Daoy (cell line): ENCODE measurements around the gene RSPO4. TPM values are rescaled to one million over a fixed set of nuclear protein-coding genes. Genes with fewer than 3 reads are reported as not detected.
"Not testable (repeated sequence)": the region's sequence is repeated elsewhere in the genome, so short reads cannot be mapped to it uniquely, and the experiment has no call there.

Source experiments
- DNase-seq: peaks from one replicate; pipeline ENCODE4 v3.0.0-alpha.2; 2015; ENCODE audit warnings: low read depth
- total RNA-seq: library from RNA; depleted of rRNA; stranded (reverse); fragments of >200 nt; shearing (Covaris generic); gene quantifications from 2 replicates; pipeline ENCODE4 v1.2.3, GENCODE V29; 2014

The RSPO4 gene
- total RNA-seq, 1 experiment from 2014 or later, result not detected

DNA sequence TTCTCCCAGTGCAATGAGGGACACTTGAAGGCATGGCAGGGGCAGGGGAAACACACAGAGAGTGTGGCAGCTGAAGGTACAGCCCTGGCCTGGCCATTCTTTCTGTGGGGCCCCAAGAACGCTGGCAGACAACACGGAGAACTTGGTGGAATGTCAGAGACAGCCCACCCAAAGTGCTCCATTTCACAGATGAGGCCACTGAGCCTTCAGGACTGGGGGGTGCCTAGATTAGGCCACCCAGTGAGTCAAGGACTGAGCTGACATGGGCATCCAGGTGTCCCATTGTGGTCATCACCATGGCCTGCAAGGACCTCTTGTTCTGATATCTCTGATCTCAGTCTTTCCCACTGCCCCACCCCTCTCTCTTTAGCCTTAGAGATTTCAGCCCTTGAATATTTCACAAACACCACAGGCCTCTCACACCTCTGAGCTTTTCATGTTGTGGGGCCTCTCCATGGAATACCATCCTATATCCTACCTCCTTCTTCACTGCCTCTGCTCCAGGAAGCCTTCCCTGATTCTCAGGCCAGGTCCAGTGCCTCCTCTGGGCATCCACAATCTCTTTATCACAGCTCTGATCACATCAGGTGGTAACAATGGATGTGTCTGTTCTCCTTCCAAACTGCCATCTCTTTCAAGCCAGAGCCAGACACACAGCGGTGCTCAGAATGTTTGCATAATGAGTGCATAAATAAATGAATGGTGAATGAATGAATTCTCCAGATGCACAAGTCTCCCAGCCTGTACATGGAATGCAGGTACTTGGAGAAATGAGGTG is 2.0 kb upstream of the RSPO4 start:
- DNase-seq, result no peak

DNA sequence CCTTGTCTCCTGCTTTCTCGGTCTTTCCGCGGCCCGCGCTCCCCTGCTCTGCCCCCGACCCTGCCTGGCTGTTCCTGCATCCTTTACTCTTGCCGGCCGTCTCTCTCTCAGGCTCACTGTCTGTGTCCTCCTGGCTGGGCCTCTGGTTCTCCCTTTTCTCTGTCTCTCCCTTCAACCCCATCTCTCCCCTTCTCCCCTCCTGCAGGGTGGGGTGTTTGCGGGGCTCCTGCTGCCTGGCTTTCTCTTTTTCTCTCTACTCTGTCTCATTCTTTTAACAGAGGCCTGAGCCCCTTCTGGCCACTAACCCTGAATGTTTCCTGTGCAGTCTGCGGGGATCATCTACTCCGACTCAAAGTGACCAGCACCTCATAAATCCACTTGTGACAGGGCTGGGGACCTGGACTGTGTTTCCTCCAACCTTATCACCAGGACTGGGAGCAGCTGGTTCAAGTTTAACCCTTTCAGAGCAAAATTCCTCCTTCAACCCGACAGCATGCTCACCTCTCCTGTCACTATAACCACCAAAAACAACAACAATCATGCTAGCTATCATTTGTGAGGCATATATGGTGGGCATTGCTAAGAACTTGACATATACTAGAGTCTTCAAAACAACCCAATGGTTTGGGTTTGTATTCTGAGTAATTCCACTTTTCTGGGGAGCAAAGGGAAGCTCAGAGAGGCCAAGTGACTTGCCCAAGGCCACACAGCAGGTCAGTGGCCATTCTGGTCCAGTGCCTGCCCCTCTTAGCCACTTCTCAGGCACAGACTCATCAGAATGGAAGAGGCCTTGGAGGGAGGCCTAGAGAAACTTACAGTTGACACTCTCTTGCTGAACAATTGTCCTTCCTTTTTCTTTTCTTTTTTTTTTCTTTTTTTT is 811 bp upstream of the RSPO4 start:
- peak; percentile 23 for DNase-seq

DNA sequence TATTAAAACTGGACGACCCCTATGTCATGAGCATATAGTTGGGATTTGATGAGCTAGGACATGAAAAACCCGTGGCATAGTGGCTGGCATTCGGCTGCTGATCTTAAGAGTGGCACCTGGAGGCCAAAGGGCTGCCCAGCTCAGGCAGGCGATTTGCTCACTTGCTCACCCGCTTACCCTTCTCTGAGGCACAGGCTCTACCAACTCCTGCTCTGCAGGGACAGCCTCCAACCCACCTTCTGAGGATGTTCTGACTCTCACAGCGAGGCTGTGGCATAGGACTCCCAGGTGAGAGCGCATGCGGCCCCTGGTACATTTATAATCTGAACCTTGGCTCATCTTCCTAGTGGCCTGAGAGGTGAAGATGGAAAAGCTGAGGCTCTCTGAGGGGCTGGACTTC is 995 bp downstream of the RSPO4 start:
- no peak for DNase-seq

DNA sequence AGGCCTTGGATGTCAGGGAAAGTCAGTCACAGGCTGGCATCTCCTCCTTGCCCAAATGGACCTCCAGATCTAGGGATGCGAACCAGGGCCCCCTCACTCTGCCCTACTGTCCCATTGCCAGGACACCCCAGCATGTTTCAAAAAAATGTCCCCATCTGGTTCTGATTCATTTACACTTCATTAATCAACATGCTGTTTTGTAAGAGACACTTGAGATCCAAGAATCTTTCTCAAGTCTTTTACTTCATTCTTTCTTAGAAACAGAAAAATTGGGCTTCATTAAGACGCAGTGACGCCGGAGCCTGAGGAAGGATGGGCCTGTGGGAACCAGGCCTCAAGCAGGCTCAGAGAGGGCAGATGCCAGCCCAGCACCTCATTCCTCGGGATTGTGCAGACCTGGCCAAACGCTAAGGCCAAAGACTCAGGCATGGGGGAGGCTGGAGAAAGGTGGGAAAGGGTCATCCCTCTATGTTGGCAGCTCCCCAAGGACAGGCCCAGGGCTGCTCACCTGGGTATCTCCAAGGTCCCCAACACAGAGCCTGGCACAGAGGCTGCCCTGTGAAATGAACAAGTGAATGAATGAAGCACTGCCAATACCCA is 3.8 kb downstream of the RSPO4 start:
- no peak for DNase-seq

DNA sequence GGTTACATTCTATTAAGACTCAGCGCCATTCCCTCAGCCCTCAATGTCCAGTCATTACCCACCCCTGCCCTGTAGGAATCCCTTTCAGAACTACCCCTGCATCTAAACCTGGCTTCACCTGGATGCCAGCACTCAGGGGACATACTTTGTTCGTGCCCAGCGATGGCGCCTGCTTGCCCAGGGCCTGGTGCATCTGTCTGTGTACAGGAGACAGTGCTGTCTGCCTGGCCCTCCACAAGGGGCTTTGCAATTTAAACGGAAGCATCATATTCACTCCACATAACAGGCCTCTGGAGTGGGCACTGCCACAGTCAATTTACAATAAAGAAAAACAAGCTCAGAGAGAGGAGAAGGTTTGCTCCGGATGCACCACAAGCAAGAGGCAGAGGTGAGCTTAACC is 4.6 kb downstream of the RSPO4 start:
- no peak for DNase-seq

DNA sequence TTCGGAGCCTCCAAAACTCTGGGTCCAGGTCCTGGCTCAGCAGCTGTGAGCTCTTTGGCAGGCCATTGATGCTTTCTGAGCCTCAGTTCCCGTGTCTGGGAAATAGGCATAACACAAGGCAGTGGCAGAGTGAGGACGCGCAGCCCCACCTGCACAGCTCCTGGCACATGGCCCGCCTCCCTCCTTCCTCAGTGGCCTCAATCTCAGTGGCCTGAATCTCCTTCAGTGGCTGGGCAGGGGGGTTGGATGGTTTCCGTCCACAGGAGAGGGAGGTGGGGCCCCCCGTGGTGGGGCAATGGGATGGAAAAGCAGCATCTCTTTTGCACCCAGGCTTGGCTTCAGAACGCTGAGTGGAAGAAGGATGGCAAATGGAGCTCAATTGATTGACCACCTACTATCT is 5.1 kb downstream of the RSPO4 start:
- DNase-seq, result no peak

DNA sequence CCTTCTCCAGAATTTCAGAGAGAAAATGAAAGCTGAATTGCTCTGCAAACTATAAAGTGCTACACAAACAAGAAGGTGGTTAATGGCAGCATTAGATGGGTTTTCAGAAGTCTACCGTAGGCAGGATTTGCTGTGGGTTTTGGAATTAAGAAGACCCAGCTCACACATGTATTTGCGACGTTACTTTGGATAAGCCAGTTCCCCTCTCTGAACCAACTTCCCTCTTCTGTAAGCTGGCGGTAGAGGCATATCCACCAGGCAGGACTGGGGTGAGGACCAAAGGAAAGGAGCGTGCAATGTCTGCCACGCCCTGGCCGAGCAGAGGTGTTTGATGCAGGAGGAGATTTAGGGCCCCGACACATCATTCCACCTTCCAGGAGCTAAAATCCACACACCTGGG is 6.9 kb downstream of the RSPO4 start:
- DNase-seq, result no peak

DNA sequence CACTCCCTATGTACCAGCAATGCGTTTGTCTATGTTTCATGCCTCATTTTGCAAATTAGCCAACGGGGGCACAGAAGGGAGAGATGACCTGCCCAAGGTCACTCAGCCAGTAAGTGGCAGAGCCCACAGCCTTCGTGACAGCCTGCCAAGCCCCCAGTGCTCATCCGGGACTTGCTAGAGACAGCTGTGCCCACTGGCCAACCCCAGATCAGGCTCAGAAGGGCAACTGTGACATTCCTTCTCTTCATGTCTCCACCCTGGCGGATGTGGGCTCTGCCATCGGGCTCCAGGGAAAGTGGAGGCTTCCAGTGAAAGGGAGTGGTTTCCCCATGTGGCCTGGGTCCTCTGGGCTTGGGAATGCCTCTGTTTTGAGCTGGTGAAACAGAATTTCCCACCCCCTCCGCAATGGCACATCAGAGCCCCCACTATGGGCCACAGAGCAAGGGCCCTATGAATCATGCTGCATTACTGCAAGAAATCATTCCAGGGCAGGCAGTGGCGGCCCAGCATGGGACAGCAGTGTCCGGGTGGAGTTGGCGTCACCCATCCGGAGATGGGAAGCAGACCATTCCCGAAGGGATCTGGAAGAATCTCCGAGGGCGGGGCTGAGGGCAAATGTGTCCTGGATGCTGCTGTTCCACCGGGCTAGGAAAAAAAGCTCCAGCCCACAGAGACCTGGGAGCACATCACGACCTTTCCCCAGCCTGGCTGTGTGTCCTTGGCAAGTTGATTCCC is 9.1 kb downstream of the RSPO4 start:
- DNase-seq, result peak; percentile 38

DNA sequence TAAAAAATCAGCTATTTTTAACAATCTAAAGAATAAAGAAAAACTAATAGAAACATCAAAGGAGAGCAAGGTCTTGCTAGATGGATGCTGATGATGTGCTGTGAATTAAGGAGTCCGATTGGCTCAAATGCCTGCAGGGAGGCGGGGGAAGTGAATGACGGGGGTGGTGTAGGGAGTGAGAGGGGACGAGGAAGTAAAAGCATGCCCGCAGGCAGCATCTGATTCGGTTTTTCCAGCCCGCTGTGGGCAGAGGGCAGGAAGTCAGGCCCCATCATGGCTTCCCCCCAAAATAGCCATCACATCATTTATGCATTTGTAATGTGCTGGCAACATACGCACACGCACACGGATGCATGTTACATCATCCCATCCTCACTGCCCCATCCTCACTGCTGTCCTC is 10.3 kb downstream of the RSPO4 start:
- DNase-seq, result peak; percentile 51

DNA sequence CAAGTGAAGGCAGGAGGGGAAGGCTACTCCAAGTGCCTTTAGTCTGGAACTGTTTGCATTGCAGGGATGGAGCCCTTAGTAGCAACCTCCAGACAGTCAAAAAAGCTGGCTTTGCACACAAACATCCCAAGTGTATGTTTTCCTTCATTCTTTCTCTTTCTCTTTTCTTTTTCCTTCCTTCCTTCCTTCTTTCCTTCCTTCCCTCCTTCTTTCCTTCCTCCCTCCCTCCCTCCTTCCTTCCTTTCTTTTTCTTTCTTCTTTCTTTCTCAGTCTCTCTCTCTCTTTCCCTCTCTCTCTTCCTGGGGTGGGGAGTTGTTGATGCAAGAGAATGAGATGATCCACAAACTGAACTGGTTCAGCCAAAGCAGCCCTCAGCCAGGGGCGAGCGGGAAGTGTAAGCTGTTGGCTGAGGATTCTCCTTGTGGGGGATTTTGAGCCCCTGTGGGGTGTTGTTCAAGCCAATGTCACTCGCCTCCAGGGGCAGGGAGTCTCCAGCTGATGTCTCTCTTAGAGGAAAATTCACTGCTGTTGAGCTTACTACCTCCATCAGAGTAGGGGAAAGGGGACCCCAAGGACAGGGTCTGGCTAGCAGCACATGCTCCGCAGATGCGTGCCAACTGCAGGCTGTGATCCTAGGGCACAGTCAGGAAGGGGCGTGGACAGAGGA is 11.7 kb downstream of the RSPO4 start:
- DNase-seq, result peak; percentile 13

DNA sequence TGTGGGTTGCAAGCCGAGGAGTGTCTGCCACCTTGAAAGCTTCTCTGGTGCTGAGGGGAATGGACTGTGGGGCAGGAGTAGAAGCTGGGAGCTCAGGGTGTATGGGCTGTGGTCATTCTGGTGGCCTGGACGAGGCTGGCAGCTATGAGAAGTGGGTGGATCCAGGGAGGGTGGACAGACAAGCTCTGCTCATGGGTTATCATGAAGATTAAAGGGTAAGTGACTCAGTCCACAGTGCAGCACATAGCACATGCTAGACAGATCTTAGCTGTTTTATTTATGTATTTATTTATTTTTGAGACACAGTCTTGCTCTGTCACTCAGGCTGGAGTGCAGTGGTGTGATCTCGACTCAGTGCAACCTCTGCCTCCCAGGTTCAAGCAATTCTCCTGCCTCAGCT is 13.8 kb downstream of the RSPO4 start:
- DNase-seq, result no peak

DNA sequence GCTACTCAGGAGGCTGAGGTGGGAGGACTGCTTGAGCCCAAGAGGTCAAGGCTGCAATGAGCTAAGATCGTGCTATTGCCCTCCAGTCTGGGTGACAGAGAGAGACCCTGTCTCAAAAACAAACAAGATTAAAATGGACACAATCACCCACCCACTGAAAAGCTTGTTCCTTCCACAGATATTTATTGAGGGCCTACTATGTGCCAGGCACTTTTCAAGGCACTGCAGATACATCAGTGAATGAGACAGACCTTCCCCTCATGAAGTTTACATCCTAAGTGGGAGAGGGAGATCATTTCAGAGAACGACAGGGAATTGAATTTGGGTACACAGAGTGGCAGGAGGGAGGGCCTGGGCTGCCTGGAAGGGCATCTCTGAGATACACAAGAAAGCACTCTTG is 14.4 kb downstream of the RSPO4 start:
- no peak for DNase-seq

DNA sequence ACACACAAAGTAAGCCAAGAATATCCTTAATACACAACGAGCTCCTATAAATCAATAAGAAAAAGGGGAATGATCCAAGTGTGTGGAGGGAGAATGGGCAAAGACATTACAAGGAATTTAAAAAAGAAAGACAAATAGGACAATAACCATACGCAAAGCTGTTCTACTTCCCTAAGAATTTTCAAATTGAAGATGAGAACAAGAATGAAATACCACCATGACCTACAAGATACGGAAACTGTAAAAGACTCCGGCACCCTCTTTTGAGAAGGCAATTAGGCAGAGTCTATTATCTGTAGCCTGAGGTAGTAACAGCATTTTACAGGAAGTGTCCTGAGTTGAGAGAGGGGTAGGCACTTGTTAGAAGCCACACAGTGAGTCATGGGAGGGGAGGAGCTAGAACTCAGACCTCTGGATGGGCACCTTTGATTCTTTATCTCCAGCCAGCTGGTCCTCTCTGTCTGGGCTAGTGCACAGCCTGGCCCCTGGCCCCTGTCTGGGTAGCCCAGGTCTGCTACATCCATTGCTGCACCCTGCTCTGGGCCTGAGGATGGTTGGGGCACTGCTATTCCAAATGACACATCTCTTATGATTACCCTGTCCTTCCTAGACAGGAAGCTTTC is 15.3 kb downstream of the RSPO4 start:
- DNase-seq, result peak; percentile 79

DNA sequence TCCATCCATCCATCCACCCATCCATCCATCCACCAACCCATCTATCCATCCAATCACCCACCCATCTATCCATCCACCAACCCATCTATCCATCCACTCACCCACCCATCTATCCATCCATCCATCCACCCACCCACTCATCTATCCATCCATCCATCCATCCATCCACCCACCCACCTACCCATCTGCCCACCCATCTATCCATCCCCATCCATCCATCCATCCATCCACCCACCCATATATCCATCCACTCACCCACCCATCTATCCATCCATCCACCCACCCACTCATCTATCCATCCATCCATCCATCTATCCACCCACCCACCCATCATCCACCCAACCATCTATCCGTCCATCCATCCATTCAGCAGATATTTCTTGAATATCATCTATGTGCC is 17.1 kb downstream of the RSPO4 start:
- DNase-seq, result not testable (repeated sequence)

DNA sequence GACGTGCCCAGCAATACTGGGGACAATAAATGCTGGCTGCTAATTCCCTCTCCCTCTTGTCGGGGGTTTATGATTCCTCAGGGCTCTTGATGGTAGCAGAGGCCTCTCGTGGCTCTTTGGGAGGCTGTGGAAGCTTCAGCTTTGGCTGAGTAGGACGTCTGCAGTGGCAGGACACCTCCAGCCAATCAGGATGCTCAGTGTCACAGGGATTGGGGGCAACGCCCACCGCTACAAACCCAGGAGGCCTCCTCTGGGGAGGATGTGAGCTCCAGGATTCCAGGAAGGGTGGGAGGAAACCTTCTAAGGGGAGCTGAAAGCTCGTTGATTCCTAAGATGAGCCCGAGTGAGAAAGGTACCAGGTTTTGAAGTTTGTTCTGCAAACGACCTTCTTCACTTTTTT is 19.4 kb downstream of the RSPO4 start:
- DNase-seq, result no peak

DNA sequence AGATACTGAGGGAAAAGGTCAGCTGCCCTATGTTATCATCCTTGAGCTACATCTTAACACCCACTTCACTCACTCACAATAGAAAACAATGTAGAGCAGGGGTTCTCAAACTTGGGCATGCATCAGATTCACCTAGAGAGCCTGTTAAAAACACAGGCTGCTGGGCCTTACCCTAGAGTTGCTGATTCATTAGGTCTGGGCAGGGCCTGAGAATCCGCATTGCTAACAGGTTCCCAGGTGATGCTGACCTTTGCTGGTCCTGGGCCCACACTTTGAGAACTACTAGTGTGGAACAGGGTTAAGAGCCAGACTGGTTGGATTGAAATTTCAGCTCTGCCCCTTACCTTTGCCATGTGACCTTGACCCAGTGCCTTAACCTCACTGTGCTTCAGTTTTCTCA is 25.1 kb downstream of the RSPO4 start:
- no peak for DNase-seq

DNA sequence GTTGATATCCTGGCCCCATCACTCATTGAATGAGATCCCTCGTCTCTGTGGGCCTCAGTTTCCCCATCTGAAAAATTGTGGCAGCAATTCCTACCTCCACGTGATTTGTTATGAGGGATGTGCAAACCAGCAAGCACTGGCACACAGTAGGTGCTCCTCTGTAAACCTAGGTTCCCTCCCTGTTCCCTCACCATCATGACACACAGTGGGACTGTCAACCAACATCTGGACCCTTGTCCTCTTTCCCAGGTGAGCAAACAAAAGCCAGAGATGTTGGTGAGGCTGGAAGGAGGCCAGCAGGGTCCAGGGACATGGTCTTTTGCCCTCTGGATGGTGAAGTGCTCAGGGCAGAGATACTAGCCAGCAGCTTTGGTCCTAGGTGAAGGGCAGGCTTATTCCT is 26.1 kb downstream of the RSPO4 start:
- DNase-seq, result no peak

DNA sequence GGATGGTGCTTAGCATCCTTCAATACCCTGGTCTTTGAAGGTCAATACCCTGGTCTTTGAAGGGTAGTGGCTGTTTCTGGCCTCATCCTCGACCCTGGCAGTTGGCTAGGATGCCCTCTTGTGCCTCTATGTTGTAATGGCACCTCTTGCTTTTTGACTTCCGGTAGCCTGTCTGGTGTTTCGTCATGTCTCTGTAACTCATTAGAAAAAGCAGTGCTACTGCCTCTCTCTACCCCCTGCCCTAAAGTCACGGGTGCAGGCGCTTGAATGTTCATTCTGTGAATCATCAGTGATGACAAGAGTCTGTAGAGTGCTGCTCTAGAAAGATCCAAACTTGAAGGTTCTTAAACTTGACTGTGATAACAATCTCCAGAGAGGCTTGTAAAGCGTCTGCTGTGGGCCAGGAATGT is 28.3 kb downstream of the RSPO4 start:
- peak; percentile 70 for DNase-seq

DNA sequence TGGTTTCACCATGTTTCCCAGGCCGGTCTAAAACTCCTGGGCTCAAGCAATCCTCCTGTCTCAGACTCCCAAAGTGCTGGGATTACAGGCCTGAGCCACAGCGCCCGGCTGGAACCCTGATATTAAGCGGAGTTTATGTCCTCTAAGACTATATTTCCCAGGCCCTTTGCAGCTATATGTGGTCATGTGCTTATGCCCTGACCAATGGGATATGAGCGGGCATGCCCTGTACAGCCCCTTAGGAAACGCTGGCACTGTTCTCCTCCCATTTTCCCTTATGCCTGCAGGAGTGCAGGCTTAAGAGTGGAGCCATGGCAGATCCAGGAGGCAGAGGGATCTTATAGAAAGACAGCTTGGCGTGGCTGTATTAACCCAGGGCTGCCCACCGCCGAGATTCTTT is 29.9 kb downstream of the RSPO4 start:
- DNase-seq, result no peak

DNA sequence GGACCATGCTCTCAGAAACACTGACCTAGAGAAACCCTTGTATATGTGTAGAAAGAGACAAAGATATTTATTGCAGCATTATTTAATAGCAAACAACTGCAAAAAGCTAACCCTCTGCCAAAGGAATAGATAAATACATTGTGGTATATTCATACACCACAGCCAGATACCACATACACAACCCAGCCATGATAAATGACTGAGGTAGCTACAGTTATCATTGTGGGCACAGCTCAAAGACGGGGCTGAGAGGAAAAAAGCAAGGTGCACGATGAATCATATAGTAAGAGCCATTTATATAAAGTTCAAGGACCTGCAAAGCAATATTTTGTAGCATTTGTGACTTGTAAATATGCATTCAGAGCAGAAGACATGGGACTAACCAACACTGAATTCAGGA is 30.8 kb downstream of the RSPO4 start:
- DNase-seq, result no peak

DNA sequence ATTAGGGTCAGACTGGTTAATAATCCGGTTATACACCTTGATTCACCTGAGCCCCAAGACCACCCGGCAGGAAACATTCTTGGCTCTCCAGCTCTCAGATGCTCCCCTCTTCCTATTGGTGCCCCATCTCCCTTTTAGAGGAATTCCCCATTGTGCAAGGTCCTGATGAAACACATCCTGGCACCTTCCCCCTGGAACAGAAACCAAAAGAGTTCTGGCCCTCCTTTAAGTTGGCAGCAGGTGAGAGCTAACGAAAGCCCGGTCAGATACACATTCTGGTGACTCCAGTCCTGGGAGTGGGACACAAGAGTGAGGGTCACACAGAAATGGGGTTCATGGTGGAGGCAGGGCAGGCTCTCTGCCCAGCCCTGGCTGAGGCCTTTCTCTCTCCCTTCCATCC is 32.2 kb downstream of the RSPO4 start:
- DNase-seq, result no peak
